GM21367 (cell line): ENCODE data around the gene PRSS38.

ENCODE experiments used
- ATAC-seq: cut with Tn5 transposase; IDR thresholded peaks from one replicate; pipeline ENCODE4 v1.9.1; 2021; ENCODE audit not compliant: unreplicated experiment

Gene PRSS38

DNA sequence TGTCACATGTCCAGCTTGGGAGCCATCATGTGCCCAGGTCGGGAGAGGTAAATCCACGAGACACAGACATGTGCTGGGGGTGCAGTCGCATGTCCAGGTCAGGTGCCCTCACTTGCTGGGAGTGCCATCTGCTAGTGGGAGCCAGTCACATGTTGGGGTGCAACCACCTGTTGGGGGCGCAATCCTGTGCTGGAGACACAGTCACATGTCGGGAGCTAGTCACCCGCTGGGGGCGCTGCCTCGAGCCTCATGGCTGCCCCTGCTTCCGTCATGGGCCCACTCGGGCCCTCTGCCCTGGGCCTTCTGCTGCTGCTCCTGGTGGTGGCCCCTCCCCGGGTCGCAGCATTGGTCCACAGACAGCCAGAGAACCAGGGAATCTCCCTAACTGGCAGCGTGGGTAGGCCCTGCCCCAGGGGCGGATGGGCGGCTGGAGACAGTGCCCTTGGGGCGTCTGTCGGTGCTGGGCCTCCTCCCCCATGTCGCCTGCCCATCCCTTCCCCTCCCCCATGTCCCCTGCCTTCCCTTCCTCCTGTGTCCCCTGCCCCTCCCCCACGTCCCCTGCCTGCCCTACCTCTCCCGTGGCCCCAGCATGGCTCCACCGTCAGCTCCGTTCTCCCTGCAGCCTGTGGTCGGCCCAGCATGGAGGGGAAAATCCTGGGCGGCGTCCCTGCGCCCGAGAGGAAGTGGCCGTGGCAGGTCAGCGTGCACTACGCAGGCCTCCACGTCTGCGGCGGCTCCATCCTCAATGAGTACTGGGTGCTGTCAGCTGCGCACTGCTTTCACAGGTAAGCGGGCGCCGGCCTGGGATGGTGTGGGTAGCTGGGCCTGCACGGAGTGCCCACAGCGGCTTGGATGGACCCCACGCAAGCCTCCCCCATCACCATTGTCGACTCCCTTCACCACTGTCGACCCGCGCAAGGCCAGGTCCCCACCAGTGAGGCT is at the start of gene PRSS38:
TSS of gene PRSS38 (plus strand) at position 208 of the 942 bp plus-strand sequence. CDS start at position 250, 42 bp downstream.
- ATAC-seq, result no peak

DNA sequence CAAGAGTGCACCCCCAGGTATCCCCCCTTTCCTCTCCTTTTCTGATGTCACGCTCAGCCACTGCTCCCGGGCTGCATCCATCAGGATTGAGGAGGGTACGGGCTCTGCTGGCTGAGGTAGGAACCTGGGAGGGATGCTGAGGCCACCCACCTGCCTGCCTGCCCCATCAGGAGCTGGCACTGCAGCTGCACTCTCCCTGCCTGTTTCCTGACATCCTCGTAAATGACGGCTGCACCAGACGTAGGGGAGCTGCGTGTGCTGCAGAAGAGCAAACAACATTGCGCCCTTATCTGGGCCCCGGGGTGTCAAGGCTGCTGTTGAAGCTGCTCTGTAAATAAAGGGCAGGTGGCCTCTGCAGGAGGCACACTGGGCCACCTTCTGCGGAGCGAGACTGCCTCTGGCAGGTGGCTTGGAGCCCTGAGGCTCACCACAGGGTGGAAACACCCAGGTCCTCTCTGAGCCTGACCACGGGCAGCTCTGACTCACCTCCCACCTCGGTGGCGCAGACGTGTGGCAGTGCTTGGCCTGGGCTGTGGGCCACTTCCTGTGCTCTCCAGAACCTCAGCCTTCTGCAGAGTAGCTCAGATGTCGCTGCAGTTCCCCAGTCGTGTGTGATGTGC is 49.4 kb upstream of the PRSS38 start:
- no peak for ATAC-seq

DNA sequence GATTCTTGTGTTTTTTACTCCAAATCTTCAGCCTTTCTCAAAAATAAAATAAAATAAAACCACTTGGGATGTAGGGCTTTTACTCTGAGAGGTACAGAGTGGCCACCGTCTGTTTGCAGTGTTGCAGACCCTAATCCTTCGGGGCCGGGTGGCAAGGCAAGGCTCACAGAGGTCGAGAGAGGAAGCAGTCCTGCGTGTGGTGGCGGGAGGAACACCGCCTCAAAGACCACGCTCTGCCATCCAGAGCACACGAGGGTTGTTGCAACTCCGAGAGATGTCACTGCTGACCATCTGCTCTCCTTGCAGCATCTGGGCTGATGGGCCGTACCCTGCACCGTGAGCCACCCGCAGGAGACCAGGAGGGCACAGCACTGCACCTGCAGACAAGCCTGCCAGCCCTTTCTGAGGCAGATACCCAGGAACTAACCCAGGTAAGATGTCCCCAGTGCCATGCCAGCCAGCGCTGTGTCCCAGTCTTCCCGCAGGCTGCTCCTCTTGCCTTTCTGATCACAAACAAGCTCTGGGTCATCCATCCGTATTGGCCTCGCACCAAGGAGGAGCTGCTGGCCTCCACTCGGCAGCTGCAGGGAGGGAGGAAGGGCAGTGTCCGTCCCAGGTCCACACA is 48.7 kb upstream of the PRSS38 start:
- no peak for ATAC-seq

GRCh38 chr1:227767401-227768124 is 47.9 kb upstream of the PRSS38 start:
- ATAC-seq, result no peak

DNA sequence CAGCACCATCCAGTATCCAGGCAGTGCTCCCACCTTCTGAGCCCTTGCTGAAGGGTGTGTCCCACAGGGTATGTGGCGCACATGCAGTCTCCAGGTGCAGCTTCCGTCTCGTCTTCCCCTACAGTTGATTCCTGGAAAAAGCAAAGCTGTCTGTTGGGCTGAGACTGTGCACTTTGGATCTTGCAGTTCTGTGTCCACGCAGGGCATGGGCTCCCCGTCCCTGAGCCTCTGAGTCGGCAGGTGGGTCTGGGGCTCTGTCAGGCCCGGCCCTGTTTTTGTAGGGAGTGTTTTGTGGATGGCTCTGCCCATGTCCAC is 47.4 kb upstream of the PRSS38 start:
- ATAC-seq, result no peak

GRCh38 chr1:227768640-227769039 is 46.8 kb upstream of the PRSS38 start:
- no peak for ATAC-seq

DNA sequence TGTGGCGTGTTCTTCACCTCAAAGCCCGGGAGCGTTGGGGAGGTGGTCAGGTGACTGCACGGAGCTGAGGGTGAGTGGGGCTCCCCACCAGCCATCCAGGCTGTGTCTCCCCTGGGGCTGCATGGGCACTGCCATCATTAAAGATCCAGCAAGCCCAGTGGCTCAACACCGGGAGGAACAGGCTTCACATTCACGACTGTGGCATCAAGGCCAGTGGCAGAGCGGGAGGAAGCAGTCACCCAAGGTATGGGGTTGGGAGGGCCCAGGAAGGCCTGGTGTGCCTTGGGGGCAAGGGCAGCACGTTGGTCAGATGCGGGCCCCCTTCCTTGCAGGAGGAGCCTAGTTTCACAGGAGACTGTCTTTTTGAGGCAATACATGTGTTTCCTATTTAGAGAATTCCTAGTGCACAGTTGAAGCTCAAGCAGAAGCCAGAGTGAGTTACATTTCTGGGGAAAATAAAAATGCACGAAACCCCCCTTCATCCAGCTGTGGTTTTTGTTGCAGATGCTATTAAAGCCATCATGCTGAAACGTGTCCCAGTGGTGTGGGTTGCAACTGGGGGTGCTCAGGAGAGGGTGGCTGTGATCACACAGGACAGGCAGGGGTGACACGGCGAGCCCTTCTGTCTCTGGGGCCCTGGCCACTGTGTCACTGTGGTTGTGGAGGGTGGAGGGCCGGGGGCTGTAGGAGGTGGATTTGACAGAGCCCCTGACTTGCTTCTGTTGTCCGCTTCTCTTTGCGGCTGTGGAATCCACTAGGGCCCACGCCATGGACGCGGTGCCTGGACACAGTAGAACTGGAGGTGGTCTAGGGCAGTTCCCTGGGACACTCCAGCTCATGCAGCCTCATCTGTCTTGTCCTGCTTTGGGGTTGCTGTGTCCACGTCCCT is 46.2 kb upstream of the PRSS38 start:
- no peak for ATAC-seq

DNA sequence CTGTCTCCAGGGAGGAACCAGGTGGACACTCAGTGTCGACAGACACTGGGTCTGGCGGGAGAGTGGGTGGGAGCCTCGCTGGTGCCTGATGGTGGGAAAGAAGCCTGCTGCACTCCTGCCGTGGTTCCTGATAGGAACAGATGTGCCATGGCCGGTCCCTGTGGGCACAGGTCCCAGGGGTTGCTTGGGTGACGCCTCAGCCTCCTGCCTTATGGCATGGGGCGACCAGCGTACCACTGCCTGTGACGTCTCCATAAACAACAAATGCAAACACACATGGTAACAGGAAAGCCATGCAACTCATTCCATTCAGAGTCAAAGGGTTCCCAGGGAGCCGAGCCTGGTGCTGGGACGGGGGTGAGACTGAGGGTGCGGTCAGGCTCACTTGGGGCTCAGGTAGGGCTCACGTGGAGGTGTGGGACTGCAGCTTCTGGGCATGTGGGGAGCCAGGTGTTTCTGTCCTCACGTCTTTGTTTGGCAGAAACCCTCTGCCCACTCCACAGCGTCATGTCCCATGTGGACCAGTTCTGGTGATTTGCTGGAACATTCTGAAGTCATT is 45.5 kb upstream of the PRSS38 start:
- ATAC-seq, result no peak

DNA sequence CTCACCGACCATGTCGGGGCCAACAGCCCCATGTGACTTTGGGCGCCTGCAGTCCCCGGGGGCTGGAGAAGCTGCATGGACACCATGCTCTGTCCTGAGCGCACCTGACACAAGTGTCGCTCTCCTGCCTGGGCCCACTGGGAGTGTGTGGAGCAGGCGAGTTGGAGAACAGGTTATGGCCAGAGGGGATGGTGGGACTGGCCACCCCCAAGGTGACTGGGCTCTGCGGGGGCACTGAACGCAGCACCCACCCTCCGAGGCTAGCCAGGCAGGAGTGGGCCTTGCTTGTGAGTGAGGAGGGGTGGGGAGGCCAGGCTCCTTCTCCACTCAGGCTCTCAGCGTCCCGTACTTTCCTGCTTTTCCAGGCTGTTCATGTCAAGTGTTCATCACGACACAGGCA is 44.7 kb upstream of the PRSS38 start:
- no peak for ATAC-seq

GRCh38 chr1:227771326-227771725 is 44.1 kb upstream of the PRSS38 start:
- no peak for ATAC-seq

- ATAC-seq, result no peak
Measured at GRCh38 chr1:227771771-227772170, 43.7 kb upstream of the PRSS38 start.

DNA sequence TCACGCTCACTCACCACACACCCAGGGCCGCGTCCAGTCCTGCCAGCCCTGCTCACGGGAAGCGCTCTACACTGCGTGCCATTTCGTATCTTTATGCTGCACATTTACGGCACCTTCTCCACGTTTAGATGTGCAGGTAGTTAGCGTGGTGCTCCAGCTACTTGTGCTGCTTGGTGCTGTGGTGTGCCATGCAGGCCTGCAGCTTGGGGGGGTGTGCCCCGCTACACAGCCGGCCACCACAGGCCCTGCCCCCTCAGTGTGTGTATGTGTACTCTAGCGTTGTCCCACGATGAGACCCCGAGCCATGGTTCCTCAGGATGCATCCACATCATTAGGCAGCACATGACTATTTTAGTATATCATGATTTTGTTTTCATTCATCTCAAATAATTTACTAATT is 41.9 kb upstream of the PRSS38 start:
- ATAC-seq, result no peak

- ATAC-seq, result no peak
Measured at GRCh38 chr1:227774051-227774731, 41.3 kb upstream of the PRSS38 start.

DNA sequence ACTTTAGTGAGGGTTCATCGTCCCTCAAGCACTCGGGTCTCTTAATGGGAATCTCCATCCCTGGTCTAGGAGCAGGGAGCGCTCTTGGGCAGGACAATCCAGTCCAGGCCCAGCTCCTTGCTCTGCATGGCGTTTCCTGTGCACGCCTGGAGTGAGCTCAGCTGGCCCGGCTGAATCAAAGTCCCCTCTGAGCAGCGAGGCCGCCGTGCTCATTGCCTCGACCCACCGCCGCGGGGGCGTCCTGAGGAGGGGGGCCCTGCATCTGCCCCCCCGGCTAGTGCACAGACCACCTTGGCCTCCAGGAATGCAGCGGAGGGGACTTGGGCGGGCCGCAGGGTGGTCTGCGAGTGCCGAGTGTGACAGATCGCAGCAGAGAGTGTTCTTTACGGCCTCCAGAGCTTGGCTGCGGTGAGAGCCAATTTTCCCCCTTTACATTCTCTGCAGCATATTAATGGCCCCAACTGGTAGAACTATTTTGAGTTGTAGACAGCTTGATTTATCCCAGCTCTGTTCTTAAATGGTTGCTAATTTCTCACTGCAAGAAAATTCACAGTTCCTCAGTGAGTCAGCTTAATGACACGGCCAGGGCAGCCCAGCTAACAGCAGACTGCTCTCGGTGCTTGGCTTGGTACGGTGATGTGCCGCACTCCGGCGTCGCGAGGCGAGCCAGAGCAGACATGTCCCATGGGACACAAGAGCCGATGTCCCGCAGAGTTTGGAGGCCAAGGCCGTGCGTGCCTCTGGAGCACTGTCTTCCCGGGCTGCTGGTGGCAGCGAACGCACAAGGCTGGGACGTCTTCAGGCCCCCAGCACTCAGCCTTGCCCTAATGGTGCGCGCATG is 40.4 kb upstream of the PRSS38 start:
- ATAC-seq, result no peak

GRCh38 chr1:227775841-227776240 is 39.6 kb upstream of the PRSS38 start:
- ATAC-seq, result no peak

DNA sequence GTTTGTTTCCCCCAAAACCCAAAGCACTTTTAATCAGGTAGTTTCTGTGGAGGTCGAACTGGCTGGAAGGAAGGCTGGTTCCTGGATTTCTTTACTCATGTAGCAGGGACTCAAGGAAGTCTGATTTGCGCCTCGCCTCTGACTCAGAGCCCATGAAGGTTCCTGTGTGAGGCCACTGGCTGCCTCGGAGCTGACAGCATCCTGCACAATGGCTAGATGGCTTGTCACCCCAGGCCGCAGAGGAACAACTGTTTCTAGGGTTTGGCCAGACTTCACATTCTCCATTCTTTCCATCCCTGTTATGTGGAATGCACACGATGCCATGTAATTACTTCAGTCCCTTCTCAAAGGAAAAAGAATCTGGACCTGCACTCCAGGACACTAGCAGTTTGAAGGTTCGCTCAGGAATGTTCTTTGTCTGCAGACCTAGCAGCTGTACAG is 39.1 kb upstream of the PRSS38 start:
- ATAC-seq, result no peak

DNA sequence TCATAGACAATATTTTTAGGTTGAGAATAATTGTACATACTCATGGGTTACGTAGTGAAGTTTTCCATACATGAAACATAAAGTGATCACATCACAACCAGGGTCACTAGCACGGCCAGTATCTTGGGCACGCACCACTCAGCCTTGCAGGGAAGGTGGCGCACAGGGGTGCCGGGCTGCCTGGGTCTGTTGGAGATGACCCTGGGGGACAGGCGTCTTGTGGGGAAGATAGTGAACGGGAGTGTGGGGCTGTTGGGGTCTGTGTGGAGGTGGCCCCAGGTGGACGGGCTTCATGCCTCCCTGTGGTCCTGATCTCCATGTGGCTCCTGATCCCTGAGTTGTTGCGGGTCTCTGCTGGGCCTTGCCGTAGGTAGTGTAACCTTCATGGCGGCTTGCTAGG is 38.3 kb upstream of the PRSS38 start:
- no peak for ATAC-seq

DNA sequence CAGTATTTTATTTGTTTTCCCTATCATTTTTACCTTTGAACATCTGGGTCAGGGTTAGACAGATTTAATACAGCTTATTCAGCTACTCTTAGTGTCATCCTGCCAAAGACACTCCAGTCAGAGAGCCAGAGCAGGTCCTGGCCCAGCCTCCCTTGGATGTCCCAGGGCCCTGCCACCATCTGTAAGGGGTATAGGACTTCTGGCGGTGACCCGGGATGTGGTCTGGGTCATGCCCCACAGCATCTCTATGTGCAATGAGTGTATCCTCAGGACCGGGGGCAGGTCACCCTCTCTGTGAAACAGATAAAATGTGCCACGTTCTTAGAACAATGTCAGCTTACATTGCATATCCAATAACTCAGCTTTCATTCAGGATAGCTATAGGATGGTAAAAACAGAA is 37.8 kb upstream of the PRSS38 start:
- no peak for ATAC-seq
